Vagina (tissue), 2 donors: ENCODE measurements around the gene H2BW2. TPM values are rescaled to one million over a fixed set of nuclear protein-coding genes. Genes with fewer than 3 reads are reported as not detected.
"Not testable (repeated sequence)": the region's sequence is repeated elsewhere in the genome, so short reads cannot be mapped to it uniquely, and the experiment has no call there.

ENCODE experiments used
- DNase-seq, 2 donors: peaks; one replicate each; pipeline ENCODE4 v3.0.0-alpha.2; 2017; ENCODE audit errors: extremely low spot score in 2 of 2
- H3K27ac ChIP-seq: fragments of 200-600 bp; sonication (generic); one replicate; pipeline ENCODE4 v1.5.1; 2019
- H3K27me3 ChIP-seq: fragments of 200-600 bp; sonication (generic); one replicate; pipeline ENCODE4 v1.5.1; 2019
- H3K36me3 ChIP-seq, 2 donors: fragments of 200-600 bp; sonication (generic); one replicate each; pipeline ENCODE4 v1.5.1; 2017 to 2019
- H3K4me1 ChIP-seq: fragments of 200-600 bp; sonication (generic); one replicate; pipeline ENCODE4 v1.5.1; 2019
- H3K4me3 ChIP-seq, 2 donors: fragments of 200-600 bp; sonication (generic); 1 replicate in 1 of 2; 2 replicates in 1 of 2; pipeline ENCODE4 v1.5.1; 2016 to 2019
- H3K9me3 ChIP-seq: fragments of 200-600 bp; sonication (generic); one replicate; pipeline ENCODE4 v1.5.1; 2019
- CTCF ChIP-seq, 3 experiments: fragments of 450-650 bp in 2 of 3; fragments of 200-600 bp in 1 of 3; sonication (generic) in 1 of 3; IDR thresholded peaks; one replicate each; pipeline ENCODE4 v1.5.1; 2017 to 2019; ENCODE audit warnings: antibody characterized with exemption in 3 of 3, mild to moderate bottlenecking in 2 of 3, moderate library complexity in 2 of 3
- POLR2A ChIP-seq, 2 donors: fragments of 450-650 bp; IDR thresholded peaks; one replicate each; pipeline ENCODE4 v1.6.1; 2017; ENCODE audit warnings: antibody characterized with exemption in 2 of 2, mild to moderate bottlenecking in 2 of 2, moderate library complexity in 2 of 2
- POLR2AphosphoS5 ChIP-seq, 2 donors: sonication (generic); formaldehyde crosslinking; IDR thresholded peaks; one replicate each; pipeline ENCODE4 v1.9.0; 2017; ENCODE audit warnings: antibody characterized with exemption in 2 of 2, mild to moderate bottlenecking in 2 of 2, low read depth in 1 of 2; ENCODE audit not compliant: insufficient read depth in 1 of 2
- intact Hi-C: fragments of 100-400 bp; cut with DNase I; formaldehyde crosslinking; loops from one replicate; pipeline ENCODE4 v1.15.1; 2023
- total RNA-seq: library from RNA; depleted of rRNA; stranded (reverse); fragments of >200 nt; gene quantifications from one replicate; pipeline ENCODE4 v1.2.3, GENCODE V29; 2016

The H2BW2 gene
- total RNA-seq, 1 donor from 2014 or later = not detected

- no peak for DNase-seq
- Histone ChIP-seq H3K4me3 (no peak within 1 kb of the TSS), H3K36me3 (no peaks in the 10 kb centered on the region), H3K4me1 (no peaks in the 10 kb centered on the region), H3K27ac (no peak within 1 kb of the TSS), H3K27me3 (no peaks in the 10 kb centered on the region), H3K9me3 (no peaks in the 10 kb centered on the region)
- intact Hi-C loops = no loop called here
- TF ChIP-seq POLR2A (IDR thresholded peaks at IDR 0.05) (no peak), CTCF (IDR thresholded peaks at IDR 0.05) (no peak), POLR2AphosphoS5 (IDR thresholded peaks at IDR 0.05; ENCODE audit: insufficient read depth in 1 of 2, low read depth in 1 of 2) (no peak)
Observed at GRCh38 chrX:104013606-104014005, 26.1 kb upstream of the H2BW2 start, which contains the start of gene H2BW1. H2BW1 (minus strand) TSS chrX:104013708; CDS start chrX:104013576, 132 bp downstream.

- H3K27ac ChIP-seq, intact Hi-C loops, H3K9me3 ChIP-seq, H3K4me1 ChIP-seq, H3K36me3 ChIP-seq, DNase-seq, H3K4me3 ChIP-seq, H3K27me3 ChIP-seq: not testable (repeated sequence)
Observed at GRCh38 chrX:104015576-104015975, 24.2 kb upstream of the H2BW2 start.

- no peaks in the 10 kb centered on the region for H3K27me3 ChIP-seq
- H3K36me3 ChIP-seq = no peaks in the 10 kb centered on the region
- no peak for TF ChIP-seq POLR2AphosphoS5 (IDR thresholded peaks at IDR 0.05; ENCODE audit: insufficient read depth in 1 of 2, low read depth in 1 of 2)
- TF ChIP-seq CTCF (IDR thresholded peaks at IDR 0.05) = no peak
- TF ChIP-seq POLR2A (IDR thresholded peaks at IDR 0.05) = no peak
- intact Hi-C loops = no loop called here
- H3K9me3 ChIP-seq = no peaks in the 10 kb centered on the region
- H3K4me3 ChIP-seq = no peak overlapping the region
- no peak for DNase-seq
- no peak overlapping the region for H3K27ac ChIP-seq
- H3K4me1 ChIP-seq = no peaks in the 10 kb centered on the region
Observed at GRCh38 chrX:104018126-104018525, 21.6 kb upstream of the H2BW2 start.

- H3K27ac ChIP-seq = no peak overlapping the region
- no peaks in the 10 kb centered on the region for H3K27me3 ChIP-seq
- no peaks in the 10 kb centered on the region for H3K36me3 ChIP-seq
- TF ChIP-seq CTCF (IDR thresholded peaks at IDR 0.05) = no peak
- no peak for TF ChIP-seq POLR2A (IDR thresholded peaks at IDR 0.05)
- TF ChIP-seq POLR2AphosphoS5 (IDR thresholded peaks at IDR 0.05; ENCODE audit: insufficient read depth in 1 of 2, low read depth in 1 of 2) = no peak
- intact Hi-C loops = no loop called here
- no peak for DNase-seq
- no peak overlapping the region for H3K4me3 ChIP-seq
- no peaks in the 10 kb centered on the region for H3K4me1 ChIP-seq
- no peaks in the 10 kb centered on the region for H3K9me3 ChIP-seq
Observed at GRCh38 chrX:104041003-104041402, 1.2 kb downstream of the H2BW2 start.

GRCh38 chrX:104045642-104046041 lies 5.9 kb downstream of the H2BW2 start:
- intact Hi-C loops = no loop called here
- Histone ChIP-seq H3K9me3 (no peaks in the 10 kb centered on the region), H3K27me3 (no peaks in the 10 kb centered on the region), H3K27ac (no peak overlapping the region), H3K4me1 (no peaks in the 10 kb centered on the region), H3K4me3 (no peak overlapping the region), H3K36me3 (no peaks in the 10 kb centered on the region)
- TF ChIP-seq POLR2AphosphoS5 (IDR thresholded peaks at IDR 0.05; ENCODE audit: insufficient read depth in 1 of 2, low read depth in 1 of 2) = no peak
- no peak for TF ChIP-seq CTCF (IDR thresholded peaks at IDR 0.05)
- no peak for TF ChIP-seq POLR2A (IDR thresholded peaks at IDR 0.05)
- DNase-seq = no peak

GRCh38 chrX:104047171-104047570 lies 7.4 kb downstream of the H2BW2 start:
- intact Hi-C loops = no loop called here

GRCh38 chrX:104054956-104055355 lies 15.2 kb downstream of the H2BW2 start:
- H3K36me3 ChIP-seq, H3K4me3 ChIP-seq, H3K9me3 ChIP-seq, H3K27ac ChIP-seq, H3K27me3 ChIP-seq, intact Hi-C loops, DNase-seq, H3K4me1 ChIP-seq: not testable (repeated sequence)

More at GRCh38 chrX:104047171-104047570, 7.4 kb downstream of the H2BW2 start:
- no peaks in the 10 kb centered on the region for H3K27me3 ChIP-seq
- TF ChIP-seq POLR2A (IDR thresholded peaks at IDR 0.05) (no peak), CTCF (IDR thresholded peaks at IDR 0.05) (no peak), POLR2AphosphoS5 (IDR thresholded peaks at IDR 0.05; ENCODE audit: insufficient read depth in 1 of 2, low read depth in 1 of 2) (no peak)
- no peaks in the 10 kb centered on the region for H3K36me3 ChIP-seq
- no peaks in the 10 kb centered on the region for H3K4me1 ChIP-seq
- H3K27ac ChIP-seq = no peak overlapping the region
- no peak for DNase-seq
- no peaks in the 10 kb centered on the region for H3K9me3 ChIP-seq
- no peak overlapping the region for H3K4me3 ChIP-seq

GRCh38 chrX:104062636-104063035 lies 22.9 kb downstream of the H2BW2 start:
- DNase-seq, H3K4me3 ChIP-seq, H3K36me3 ChIP-seq, H3K9me3 ChIP-seq, H3K27ac ChIP-seq, H3K4me1 ChIP-seq, intact Hi-C loops, H3K27me3 ChIP-seq: not testable (repeated sequence)
